ENCODE measurements around the gene HEXD.
A peak's percentile ranks its signal among the peaks of the same experiment; 100 is the strongest.

Gene HEXD

GRCh38 chr17:82416264-82416663 is 1.9 kb upstream of the HEXD start:
- DNase-seq, result no peak

- no peak for DNase-seq
Observed at GRCh38 chr17:82416771-82417170, 1.4 kb upstream of the HEXD start.

GRCh38 chr17:82419540-82419939 is 1.4 kb downstream of the HEXD start:
- DNase-seq, result no peak

GRCh38 chr17:82424001-82424862 is 6.1 kb downstream of the HEXD start:
- DNase-seq, result peak; percentile 62

GRCh38 chr17:82424863-82425159 is 6.7 kb downstream of the HEXD start:
- no peak for DNase-seq

GRCh38 chr17:82428546-82428945 is 10.4 kb downstream of the HEXD start:
- DNase-seq, result no peak

GRCh38 chr17:82429824-82430223 is 11.7 kb downstream of the HEXD start:
- DNase-seq, result no peak

- DNase-seq, result no peak
Observed at GRCh38 chr17:82432017-82432416, 13.9 kb downstream of the HEXD start.

GRCh38 chr17:82433560-82434215 is 15.5 kb downstream of the HEXD start:
- no peak for DNase-seq

GRCh38 chr17:82434216-82434565 is 16.0 kb downstream of the HEXD start:
- no peak for DNase-seq

GRCh38 chr17:82435103-82435502 is 17.0 kb downstream of the HEXD start:
- no peak for DNase-seq

- DNase-seq, result no peak
Observed at GRCh38 chr17:82435601-82436583, 17.7 kb downstream of the HEXD start.

GRCh38 chr17:82436601-82437324 is 18.6 kb downstream of the HEXD start:
- DNase-seq, result no peak

- no peak for DNase-seq
Observed at GRCh38 chr17:82437325-82437668, 19.1 kb downstream of the HEXD start.

GRCh38 chr17:82438401-82439193 is 20.4 kb downstream of the HEXD start:
- no peak for DNase-seq

GRCh38 chr17:82439194-82439828 is 21.2 kb downstream of the HEXD start:
- DNase-seq, result no peak

- DNase-seq, result no peak
Observed at GRCh38 chr17:82439829-82440365, 21.8 kb downstream of the HEXD start.

- no peak for DNase-seq
Observed at GRCh38 chr17:82440469-82440981, 22.4 kb downstream of the HEXD start.

GRCh38 chr17:82440991-82441627 is 23.0 kb downstream of the HEXD start:
- DNase-seq, result no peak

GRCh38 chr17:82441691-82442487 is 23.7 kb downstream of the HEXD start:
- DNase-seq, result no peak

All from activated CD4-positive, alpha-beta T cell treated with anti-CD3 and anti-CD28 coated beads, Interleukin-2, amount 50 U/mL, for 1 hour (primary cell).